WTC11 (cell line): ENCODE data around the gene FAR1. TPM values are rescaled to one million over a fixed set of nuclear protein-coding genes. Genes with fewer than 3 reads are reported as not detected.

Experiments used
- ATAC-seq: fragments of 200-7000 bp; cut with Tn5 transposase; 2 replicates; pipeline ENCODE4 v1.10.0; 2021; ENCODE audit warnings: mild to moderate bottlenecking, moderate library complexity
- CTCF ChIA-PET: fragments of 300-600 bp; sonication (Branson Sonifier 250); formaldehyde crosslinking; loops from one replicate; lab custom pipeline; 2021; ENCODE audit warnings: antibody characterized with exemption; lab: Charles Lee
- POLR2A ChIA-PET: fragments of 350-600 bp; sonication (Branson Sonifier 250); formaldehyde crosslinking; loops from one replicate; lab custom pipeline; 2021; ENCODE audit warnings: antibody characterized with exemption; lab: Charles Lee
- DNase-seq: peaks from one replicate; pipeline ENCODE4 v3.0.0; 2021; ENCODE audit warnings: low spot score
- H3K27ac Mint-ChIP-seq: 2 replicates; pipeline ENCODE4 v1.8.0; 2021; ENCODE audit warnings: mixed read lengths
- H3K27me3 Mint-ChIP-seq: 2 replicates; pipeline ENCODE4 v1.8.0; 2021; ENCODE audit warnings: low read depth, mild to moderate bottlenecking, moderate library complexity, mixed read lengths
- H3K36me3 Mint-ChIP-seq: 2 replicates; pipeline ENCODE4 v1.8.0; 2021; ENCODE audit warnings: mixed read lengths
- H3K4me1 Mint-ChIP-seq: 2 replicates; pipeline ENCODE4 v1.8.0; 2022; ENCODE audit warnings: mixed read lengths
- H3K4me3 Mint-ChIP-seq: 2 replicates; pipeline ENCODE4 v1.8.0; 2021; ENCODE audit warnings: mild to moderate bottlenecking, moderate library complexity, mixed read lengths
- H3K9me3 Mint-ChIP-seq: 2 replicates; pipeline ENCODE4 v1.8.0; 2021; ENCODE audit warnings: mixed read lengths
- CREB1 ChIP-seq: sonication (generic); formaldehyde crosslinking; IDR thresholded peaks from 2 replicates; pipeline ENCODE4 v1.8.0; 2023; ENCODE audit warnings: mild to moderate bottlenecking, missing genetic modification reagents
- EMX1 ChIP-seq: fragments of 250-450 bp; sonication (Bioruptor Pico); IDR thresholded peaks from 2 replicates; pipeline ENCODE4 v1.8.0; 2021; ENCODE audit warnings: mild to moderate bottlenecking
- FOXJ3 ChIP-seq: sonication (generic); formaldehyde crosslinking; IDR thresholded peaks from 2 replicates; pipeline ENCODE4 v1.9.0; 2021; ENCODE audit warnings: missing genetic modification reagents, mild to moderate bottlenecking, borderline replicate concordance
- FOXK1 ChIP-seq: sonication (generic); formaldehyde crosslinking; IDR thresholded peaks from 2 replicates; pipeline ENCODE4 v1.8.0; 2022; ENCODE audit warnings: mild to moderate bottlenecking, moderate library complexity, missing genetic modification reagents
- FOXP1 ChIP-seq: sonication (generic); formaldehyde crosslinking; IDR thresholded peaks from 2 replicates; pipeline ENCODE4 v1.8.0; 2022; ENCODE audit warnings: missing genetic modification reagents, mild to moderate bottlenecking, moderate library complexity, borderline replicate concordance
- JUN ChIP-seq: sonication (generic); formaldehyde crosslinking; IDR thresholded peaks from 2 replicates; pipeline ENCODE4 v1.8.0; 2023; ENCODE audit warnings: mild to moderate bottlenecking, missing genetic modification reagents
- NR3C1 ChIP-seq: sonication (generic); formaldehyde crosslinking; conservative IDR thresholded peaks from 2 replicates; pipeline ENCODE4 v1.8.1; 2023; ENCODE audit warnings: low read depth, mild to moderate bottlenecking, missing genetic modification reagents
- RORB ChIP-seq: fragments of 250-450 bp; sonication (Bioruptor Pico); IDR thresholded peaks from 2 replicates; pipeline ENCODE4 v1.9.0; 2021; ENCODE audit warnings: mild to moderate bottlenecking
- SMAD3 ChIP-seq: sonication (generic); formaldehyde crosslinking; IDR thresholded peaks from 2 replicates; pipeline ENCODE4 v1.8.0; 2022; ENCODE audit warnings: missing genetic modification reagents, mild to moderate bottlenecking, borderline replicate concordance
- SOX15 ChIP-seq: fragments of 250-450 bp; sonication (Bioruptor Pico); IDR thresholded peaks from 2 replicates; pipeline ENCODE4 v1.9.0; 2021; ENCODE audit warnings: mild to moderate bottlenecking
- ZNF219 ChIP-seq: sonication (generic); formaldehyde crosslinking; IDR thresholded peaks from 2 replicates; pipeline ENCODE4 v1.8.0; 2023; ENCODE audit warnings: missing genetic modification reagents, mild to moderate bottlenecking, borderline replicate concordance
- ZNF396 ChIP-seq: fragments of 250-450 bp; sonication (Bioruptor Pico); IDR thresholded peaks from 2 replicates; pipeline ENCODE4 v1.8.0; 2021; ENCODE audit warnings: mild to moderate bottlenecking, moderate library complexity, borderline replicate concordance
- total RNA-seq: library from RNA; stranded (reverse); gene quantifications from 3 replicates; pipeline ENCODE4 v1.2.3, GENCODE V29; 2021
- TF ChIP-seq, protein P1 (sequence below): sonication (generic); formaldehyde crosslinking; IDR thresholded peaks from 2 replicates; pipeline ENCODE4 v1.8.0; 2022; ENCODE audit warnings: missing genetic modification reagents
- TF ChIP-seq, protein P2 (sequence below): sonication (generic); formaldehyde crosslinking; IDR thresholded peaks from 2 replicates; pipeline ENCODE4 v1.8.1; 2022; ENCODE audit warnings: mild to moderate bottlenecking, moderate library complexity, missing genetic modification reagents
- TF ChIP-seq, protein P3 (sequence below): sonication (generic); formaldehyde crosslinking; IDR thresholded peaks from 2 replicates; pipeline ENCODE4 v1.8.1; 2022; ENCODE audit warnings: low read depth, missing genetic modification reagents, borderline replicate concordance
- TF ChIP-seq, protein P4 (sequence below): sonication (generic); formaldehyde crosslinking; IDR thresholded peaks from 2 replicates; pipeline ENCODE4 v1.8.1; 2023; ENCODE audit warnings: mild to moderate bottlenecking, moderate library complexity, missing genetic modification reagents
- TF ChIP-seq, protein P5 (sequence below): sonication (generic); formaldehyde crosslinking; IDR thresholded peaks from 2 replicates; pipeline ENCODE4 v1.8.0; 2022; ENCODE audit warnings: mild to moderate bottlenecking, missing genetic modification reagents
- TF ChIP-seq, protein P6 (sequence below): fragments of 250-450 bp; sonication (Bioruptor Pico); IDR thresholded peaks from 2 replicates; pipeline ENCODE4 v1.9.0; 2021; ENCODE audit warnings: moderate library complexity, mild to moderate bottlenecking, inconsistent platforms, borderline replicate concordance
- TF ChIP-seq, protein P7 (sequence below): sonication (generic); formaldehyde crosslinking; IDR thresholded peaks from 2 replicates; pipeline ENCODE4 v1.8.0; 2023; ENCODE audit warnings: mild to moderate bottlenecking, missing genetic modification reagents
- TF ChIP-seq, protein P8 (sequence below): sonication (generic); formaldehyde crosslinking; IDR thresholded peaks from 2 replicates; pipeline ENCODE4 v1.8.0; 2022; ENCODE audit warnings: mild to moderate bottlenecking, missing genetic modification reagents

Gene FAR1
- total RNA-seq, 1 experiment from 2014 or later = 63.9 TPM

DNA sequence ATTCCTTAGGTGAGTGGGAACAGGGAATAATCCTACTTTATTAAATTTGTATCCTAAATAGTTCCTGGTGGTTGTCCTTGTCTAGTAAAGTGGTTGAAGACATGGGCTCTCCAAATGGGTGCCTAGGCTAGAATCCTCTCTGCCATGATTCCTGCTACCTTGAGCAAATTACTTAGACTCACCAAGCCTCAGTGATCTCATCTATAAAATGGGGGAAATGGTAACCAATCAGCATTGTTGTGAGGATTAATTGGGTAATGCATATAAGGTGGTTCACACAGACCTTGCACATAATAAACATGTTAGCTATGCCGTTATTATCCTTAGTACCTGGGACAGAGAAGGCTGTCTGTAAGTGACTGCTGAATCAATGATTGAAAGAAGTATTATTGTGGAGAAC lies 109.9 kb downstream of the FAR1 start:
- no peak overlapping the region for H3K4me3 Mint-ChIP-seq
- ChIA-PET POLR2A (interaction anchor here (1.1 kb wide), 1 partner anchor 95 kb away, joined by 3 read pairs; no protein-coding TSS in a partner anchor), CTCF (no interaction called here)
- H3K9me3 Mint-ChIP-seq = no peaks in the 10 kb centered on the region
- peaks cover 32% of the 10 kb centered on the region for H3K4me1 Mint-ChIP-seq
- no peak for DNase-seq
- peaks cover 5% of the 10 kb centered on the region for H3K27me3 Mint-ChIP-seq
- H3K27ac Mint-ChIP-seq = no peak overlapping the region
- H3K36me3 Mint-ChIP-seq = no peaks in the 10 kb centered on the region
- ATAC-seq = no peak
- TF ChIP-seq SOX15 (CRISPR knock-in tag) = no peak
- TF ChIP-seq RORB = no peak
- TF ChIP-seq, protein P1, sequence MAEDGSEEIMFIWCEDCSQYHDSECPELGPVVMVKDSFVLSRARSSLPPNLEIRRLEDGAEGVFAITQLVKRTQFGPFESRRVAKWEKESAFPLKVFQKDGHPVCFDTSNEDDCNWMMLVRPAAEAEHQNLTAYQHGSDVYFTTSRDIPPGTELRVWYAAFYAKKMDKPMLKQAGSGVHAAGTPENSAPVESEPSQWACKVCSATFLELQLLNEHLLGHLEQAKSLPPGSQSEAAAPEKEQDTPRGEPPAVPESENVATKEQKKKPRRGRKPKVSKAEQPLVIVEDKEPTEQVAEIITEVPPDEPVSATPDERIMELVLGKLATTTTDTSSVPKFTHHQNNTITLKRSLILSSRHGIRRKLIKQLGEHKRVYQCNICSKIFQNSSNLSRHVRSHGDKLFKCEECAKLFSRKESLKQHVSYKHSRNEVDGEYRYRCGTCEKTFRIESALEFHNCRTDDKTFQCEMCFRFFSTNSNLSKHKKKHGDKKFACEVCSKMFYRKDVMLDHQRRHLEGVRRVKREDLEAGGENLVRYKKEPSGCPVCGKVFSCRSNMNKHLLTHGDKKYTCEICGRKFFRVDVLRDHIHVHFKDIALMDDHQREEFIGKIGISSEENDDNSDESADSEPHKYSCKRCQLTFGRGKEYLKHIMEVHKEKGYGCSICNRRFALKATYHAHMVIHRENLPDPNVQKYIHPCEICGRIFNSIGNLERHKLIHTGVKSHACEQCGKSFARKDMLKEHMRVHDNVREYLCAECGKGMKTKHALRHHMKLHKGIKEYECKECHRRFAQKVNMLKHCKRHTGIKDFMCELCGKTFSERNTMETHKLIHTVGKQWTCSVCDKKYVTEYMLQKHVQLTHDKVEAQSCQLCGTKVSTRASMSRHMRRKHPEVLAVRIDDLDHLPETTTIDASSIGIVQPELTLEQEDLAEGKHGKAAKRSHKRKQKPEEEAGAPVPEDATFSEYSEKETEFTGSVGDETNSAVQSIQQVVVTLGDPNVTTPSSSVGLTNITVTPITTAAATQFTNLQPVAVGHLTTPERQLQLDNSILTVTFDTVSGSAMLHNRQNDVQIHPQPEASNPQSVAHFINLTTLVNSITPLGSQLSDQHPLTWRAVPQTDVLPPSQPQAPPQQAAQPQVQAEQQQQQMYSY (CRISPR knock-in tag) = no peak
- TF ChIP-seq FOXP1 (CRISPR knock-in tag) = no peak
- TF ChIP-seq, protein P2, sequence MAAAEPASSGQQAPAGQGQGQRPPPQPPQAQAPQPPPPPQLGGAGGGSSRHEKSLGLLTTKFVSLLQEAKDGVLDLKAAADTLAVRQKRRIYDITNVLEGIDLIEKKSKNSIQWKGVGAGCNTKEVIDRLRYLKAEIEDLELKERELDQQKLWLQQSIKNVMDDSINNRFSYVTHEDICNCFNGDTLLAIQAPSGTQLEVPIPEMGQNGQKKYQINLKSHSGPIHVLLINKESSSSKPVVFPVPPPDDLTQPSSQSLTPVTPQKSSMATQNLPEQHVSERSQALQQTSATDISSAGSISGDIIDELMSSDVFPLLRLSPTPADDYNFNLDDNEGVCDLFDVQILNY (CRISPR knock-in tag) = no peak
- no peak for TF ChIP-seq ZNF396 (CRISPR knock-in tag)
- no peak for TF ChIP-seq FOXJ3 (CRISPR knock-in tag)
- TF ChIP-seq CREB1 (CRISPR knock-in tag) = no peak
- no peak for TF ChIP-seq JUN
- TF ChIP-seq EMX1 (CRISPR knock-in tag) = no peak
- TF ChIP-seq, all 79 proteins: peak for 0

DNA sequence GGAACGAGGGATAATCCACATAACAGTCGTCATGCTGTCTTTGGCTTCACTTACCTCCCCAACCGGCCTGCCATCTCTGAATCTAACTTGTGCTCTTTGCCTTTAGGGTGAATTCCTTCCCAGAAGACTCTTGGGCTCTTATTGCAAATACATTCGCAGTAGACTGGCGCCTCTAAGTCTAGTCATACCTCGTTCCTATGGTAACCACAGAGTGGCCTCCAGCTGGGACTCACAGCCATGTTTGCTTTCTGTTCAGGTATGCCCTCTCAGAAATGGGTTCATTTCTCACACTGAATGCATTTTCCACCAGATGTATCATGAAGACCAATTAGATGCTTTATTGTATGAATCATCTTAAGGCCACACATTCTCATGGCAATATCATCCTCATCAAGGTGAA lies 112.7 kb downstream of the FAR1 start:
- peaks cover 5% of the 10 kb centered on the region for H3K27me3 Mint-ChIP-seq
- no peaks in the 10 kb centered on the region for H3K36me3 Mint-ChIP-seq
- ATAC-seq = no peak
- ChIA-PET CTCF (no interaction called here), POLR2A (no interaction called here)
- H3K27ac Mint-ChIP-seq = no peak overlapping the region
- no peak overlapping the region for H3K4me3 Mint-ChIP-seq
- DNase-seq = no peak
- no peaks in the 10 kb centered on the region for H3K9me3 Mint-ChIP-seq
- peaks cover 34% of the 10 kb centered on the region for H3K4me1 Mint-ChIP-seq
- TF ChIP-seq, protein P3, sequence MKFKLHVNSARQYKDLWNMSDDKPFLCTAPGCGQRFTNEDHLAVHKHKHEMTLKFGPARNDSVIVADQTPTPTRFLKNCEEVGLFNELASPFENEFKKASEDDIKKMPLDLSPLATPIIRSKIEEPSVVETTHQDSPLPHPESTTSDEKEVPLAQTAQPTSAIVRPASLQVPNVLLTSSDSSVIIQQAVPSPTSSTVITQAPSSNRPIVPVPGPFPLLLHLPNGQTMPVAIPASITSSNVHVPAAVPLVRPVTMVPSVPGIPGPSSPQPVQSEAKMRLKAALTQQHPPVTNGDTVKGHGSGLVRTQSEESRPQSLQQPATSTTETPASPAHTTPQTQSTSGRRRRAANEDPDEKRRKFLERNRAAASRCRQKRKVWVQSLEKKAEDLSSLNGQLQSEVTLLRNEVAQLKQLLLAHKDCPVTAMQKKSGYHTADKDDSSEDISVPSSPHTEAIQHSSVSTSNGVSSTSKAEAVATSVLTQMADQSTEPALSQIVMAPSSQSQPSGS (CRISPR knock-in tag) = no peak
- TF ChIP-seq FOXK1 (CRISPR knock-in tag) (no peak), ZNF219 (CRISPR knock-in tag) (no peak), NR3C1 (CRISPR knock-in tag) (no peak), SMAD3 (CRISPR knock-in tag) (no peak)
- TF ChIP-seq, protein P4, sequence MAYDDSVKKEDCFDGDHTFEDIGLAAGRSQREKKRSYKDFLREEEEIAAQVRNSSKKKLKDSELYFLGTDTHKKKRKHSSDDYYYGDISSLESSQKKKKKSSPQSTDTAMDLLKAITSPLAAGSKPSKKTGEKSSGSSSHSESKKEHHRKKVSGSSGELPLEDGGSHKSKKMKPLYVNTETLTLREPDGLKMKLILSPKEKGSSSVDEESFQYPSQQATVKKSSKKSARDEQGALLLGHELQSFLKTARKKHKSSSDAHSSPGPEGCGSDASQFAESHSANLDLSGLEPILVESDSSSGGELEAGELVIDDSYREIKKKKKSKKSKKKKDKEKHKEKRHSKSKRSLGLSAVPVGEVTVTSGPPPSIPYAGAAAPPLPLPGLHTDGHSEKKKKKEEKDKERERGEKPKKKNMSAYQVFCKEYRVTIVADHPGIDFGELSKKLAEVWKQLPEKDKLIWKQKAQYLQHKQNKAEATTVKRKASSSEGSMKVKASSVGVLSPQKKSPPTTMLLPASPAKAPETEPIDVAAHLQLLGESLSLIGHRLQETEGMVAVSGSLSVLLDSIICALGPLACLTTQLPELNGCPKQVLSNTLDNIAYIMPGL = no peak
- TF ChIP-seq, protein P5, sequence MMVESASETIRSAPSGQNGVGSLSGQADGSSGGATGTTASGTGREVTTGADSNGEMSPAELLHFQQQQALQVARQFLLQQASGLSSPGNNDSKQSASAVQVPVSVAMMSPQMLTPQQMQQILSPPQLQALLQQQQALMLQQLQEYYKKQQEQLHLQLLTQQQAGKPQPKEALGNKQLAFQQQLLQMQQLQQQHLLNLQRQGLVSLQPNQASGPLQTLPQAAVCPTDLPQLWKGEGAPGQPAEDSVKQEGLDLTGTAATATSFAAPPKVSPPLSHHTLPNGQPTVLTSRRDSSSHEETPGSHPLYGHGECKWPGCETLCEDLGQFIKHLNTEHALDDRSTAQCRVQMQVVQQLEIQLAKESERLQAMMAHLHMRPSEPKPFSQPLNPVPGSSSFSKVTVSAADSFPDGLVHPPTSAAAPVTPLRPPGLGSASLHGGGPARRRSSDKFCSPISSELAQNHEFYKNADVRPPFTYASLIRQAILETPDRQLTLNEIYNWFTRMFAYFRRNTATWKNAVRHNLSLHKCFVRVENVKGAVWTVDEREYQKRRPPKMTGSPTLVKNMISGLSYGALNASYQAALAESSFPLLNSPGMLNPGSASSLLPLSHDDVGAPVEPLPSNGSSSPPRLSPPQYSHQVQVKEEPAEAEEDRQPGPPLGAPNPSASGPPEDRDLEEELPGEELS (CRISPR knock-in tag) = no peak
- TF ChIP-seq, protein P6, sequence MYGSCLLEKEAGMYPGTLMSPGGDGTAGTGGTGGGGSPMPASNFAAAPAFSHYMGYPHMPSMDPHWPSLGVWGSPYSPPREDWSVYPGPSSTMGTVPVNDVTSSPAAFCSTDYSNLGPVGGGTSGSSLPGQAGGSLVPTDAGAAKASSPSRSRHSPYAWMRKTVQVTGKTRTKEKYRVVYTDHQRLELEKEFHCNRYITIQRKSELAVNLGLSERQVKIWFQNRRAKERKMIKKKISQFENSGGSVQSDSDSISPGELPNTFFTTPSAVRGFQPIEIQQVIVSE = no peak
- TF ChIP-seq, protein P2 (CRISPR knock-in tag) = no peak
- TF ChIP-seq, protein P7, sequence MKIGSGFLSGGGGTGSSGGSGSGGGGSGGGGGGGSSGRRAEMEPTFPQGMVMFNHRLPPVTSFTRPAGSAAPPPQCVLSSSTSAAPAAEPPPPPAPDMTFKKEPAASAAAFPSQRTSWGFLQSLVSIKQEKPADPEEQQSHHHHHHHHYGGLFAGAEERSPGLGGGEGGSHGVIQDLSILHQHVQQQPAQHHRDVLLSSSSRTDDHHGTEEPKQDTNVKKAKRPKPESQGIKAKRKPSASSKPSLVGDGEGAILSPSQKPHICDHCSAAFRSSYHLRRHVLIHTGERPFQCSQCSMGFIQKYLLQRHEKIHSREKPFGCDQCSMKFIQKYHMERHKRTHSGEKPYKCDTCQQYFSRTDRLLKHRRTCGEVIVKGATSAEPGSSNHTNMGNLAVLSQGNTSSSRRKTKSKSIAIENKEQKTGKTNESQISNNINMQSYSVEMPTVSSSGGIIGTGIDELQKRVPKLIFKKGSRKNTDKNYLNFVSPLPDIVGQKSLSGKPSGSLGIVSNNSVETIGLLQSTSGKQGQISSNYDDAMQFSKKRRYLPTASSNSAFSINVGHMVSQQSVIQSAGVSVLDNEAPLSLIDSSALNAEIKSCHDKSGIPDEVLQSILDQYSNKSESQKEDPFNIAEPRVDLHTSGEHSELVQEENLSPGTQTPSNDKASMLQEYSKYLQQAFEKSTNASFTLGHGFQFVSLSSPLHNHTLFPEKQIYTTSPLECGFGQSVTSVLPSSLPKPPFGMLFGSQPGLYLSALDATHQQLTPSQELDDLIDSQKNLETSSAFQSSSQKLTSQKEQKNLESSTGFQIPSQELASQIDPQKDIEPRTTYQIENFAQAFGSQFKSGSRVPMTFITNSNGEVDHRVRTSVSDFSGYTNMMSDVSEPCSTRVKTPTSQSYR (CRISPR knock-in tag) = no peak
- TF ChIP-seq, protein P8, sequence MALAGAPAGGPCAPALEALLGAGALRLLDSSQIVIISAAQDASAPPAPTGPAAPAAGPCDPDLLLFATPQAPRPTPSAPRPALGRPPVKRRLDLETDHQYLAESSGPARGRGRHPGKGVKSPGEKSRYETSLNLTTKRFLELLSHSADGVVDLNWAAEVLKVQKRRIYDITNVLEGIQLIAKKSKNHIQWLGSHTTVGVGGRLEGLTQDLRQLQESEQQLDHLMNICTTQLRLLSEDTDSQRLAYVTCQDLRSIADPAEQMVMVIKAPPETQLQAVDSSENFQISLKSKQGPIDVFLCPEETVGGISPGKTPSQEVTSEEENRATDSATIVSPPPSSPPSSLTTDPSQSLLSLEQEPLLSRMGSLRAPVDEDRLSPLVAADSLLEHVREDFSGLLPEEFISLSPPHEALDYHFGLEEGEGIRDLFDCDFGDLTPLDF (CRISPR knock-in tag) = no peak
